SH-SY5Y (cell line): ENCODE data around the gene IL32.

ENCODE experiments used
- GATA2 ChIP-seq: IDR thresholded peaks from 2 replicates; pipeline ENCODE4 v1.6.1; 2011; ENCODE audit warnings: mild to moderate bottlenecking, low read depth, low read length
- GATA3 ChIP-seq: IDR thresholded peaks from 2 replicates; pipeline ENCODE4 v1.6.1; 2011; ENCODE audit warnings: low read depth, mild to moderate bottlenecking, low read length, moderate library complexity

The IL32 gene

GRCh38 chr16:3035289-3035971, 30.0 kb upstream of the IL32 start:
- TF ChIP-seq GATA3 (no peak), GATA2 (no peak)

GRCh38 chr16:3035972-3036725, 29.3 kb upstream of the IL32 start:
- TF ChIP-seq GATA2, result no peak
- no peak for TF ChIP-seq GATA3

GRCh38 chr16:3036726-3037315, 28.6 kb upstream of the IL32 start, which contains the start of gene BICDL2:
Gene BICDL2, minus strand, starts transcription at chr16:3036944. Its CDS starts 1,448 bp downstream, at chr16:3035496.
- TF ChIP-seq GATA3 (no peak), GATA2 (no peak)

- TF ChIP-seq GATA3 (no peak), GATA2 (no peak)
Measured at GRCh38 chr16:3038256-3038655, 27.2 kb upstream of the IL32 start.

- TF ChIP-seq GATA2 (no peak), GATA3 (no peak)
Measured at GRCh38 chr16:3038896-3039295, 26.5 kb upstream of the IL32 start.

GRCh38 chr16:3042376-3042775, 23.1 kb upstream of the IL32 start:
- no peak for TF ChIP-seq GATA3
- TF ChIP-seq GATA2, result no peak

- TF ChIP-seq GATA3 (no peak), GATA2 (no peak)
Measured at GRCh38 chr16:3044708-3045107, 20.7 kb upstream of the IL32 start.

GRCh38 chr16:3045758-3046640, 19.4 kb upstream of the IL32 start, which contains the start of gene MMP25:
Gene MMP25, plus strand, starts transcription at chr16:3046561. Its CDS starts 357 bp downstream, at chr16:3046918.
- TF ChIP-seq GATA3 (no peak), GATA2 (no peak)

- TF ChIP-seq GATA2, result no peak
Measured at GRCh38 chr16:3046641-3047386, 18.6 kb upstream of the IL32 start.

GRCh38 chr16:3047387-3047720, 18.1 kb upstream of the IL32 start:
- TF ChIP-seq GATA2 (no peak), GATA3 (no peak)

GRCh38 chr16:3049921-3050481, 15.4 kb upstream of the IL32 start:
- TF ChIP-seq GATA3 (no peak), GATA2 (no peak)

- no peak for TF ChIP-seq GATA2
- no peak for TF ChIP-seq GATA3
Measured at GRCh38 chr16:3050487-3050886, 15.0 kb upstream of the IL32 start.

GRCh38 chr16:3051009-3051408, 14.4 kb upstream of the IL32 start:
- TF ChIP-seq GATA3, result no peak
- TF ChIP-seq GATA2, result no peak
